C4-2B (cell line): Measurements from ENCODE around the gene SPACA4.

Source experiments
- H3K27ac ChIP-seq: fragments of 450-650 bp; 2 replicates; pipeline ENCODE4 v1.5.1; 2017
- ZFX ChIP-seq: fragments of 450-650 bp; IDR thresholded peaks from 2 replicates; pipeline ENCODE4 v1.6.1; 2017
- TF ChIP-seq, protein P1 (sequence below): fragments of 450-650 bp; conservative IDR thresholded peaks from 2 replicates; pipeline ENCODE4 v1.5.1; 2017; ENCODE audit warnings: mild to moderate bottlenecking

Gene SPACA4

DNA sequence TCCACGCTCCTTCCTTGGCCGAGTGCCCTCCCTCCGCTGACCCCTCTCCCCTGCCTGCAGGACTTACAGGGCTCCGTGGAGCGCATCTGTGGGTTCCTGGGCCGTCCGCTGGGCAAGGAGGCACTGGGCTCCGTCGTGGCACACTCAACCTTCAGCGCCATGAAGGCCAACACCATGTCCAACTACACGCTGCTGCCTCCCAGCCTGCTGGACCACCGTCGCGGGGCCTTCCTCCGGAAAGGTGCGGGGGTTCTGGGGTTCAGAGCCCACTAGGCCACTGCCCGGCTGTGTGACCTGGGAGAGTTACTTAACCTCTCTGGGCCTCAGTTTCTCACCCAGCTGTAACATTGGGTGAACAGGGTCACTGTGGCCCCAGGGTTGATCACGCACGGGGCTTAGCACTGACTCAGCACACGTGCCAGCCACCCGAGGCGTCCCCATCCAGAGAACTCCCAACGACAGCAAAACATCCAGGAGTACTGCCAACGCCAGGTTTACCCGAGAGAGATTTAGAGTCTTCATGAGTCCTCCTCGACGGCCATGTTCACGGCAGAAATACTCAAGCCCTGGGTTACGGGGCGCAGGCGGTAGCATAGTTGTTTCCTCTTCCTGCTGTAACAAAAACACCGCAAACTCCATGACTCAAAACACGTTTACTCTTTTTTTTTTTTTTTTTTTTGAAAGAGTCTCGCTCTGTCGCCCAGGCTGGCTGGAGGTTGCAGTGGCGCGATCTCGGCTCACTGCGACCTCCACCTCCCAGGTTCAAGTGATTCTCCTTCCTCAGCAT, 9.7 kb upstream of the SPACA4 start:
- TF ChIP-seq ZFX: no peak
- TF ChIP-seq, protein P1, sequence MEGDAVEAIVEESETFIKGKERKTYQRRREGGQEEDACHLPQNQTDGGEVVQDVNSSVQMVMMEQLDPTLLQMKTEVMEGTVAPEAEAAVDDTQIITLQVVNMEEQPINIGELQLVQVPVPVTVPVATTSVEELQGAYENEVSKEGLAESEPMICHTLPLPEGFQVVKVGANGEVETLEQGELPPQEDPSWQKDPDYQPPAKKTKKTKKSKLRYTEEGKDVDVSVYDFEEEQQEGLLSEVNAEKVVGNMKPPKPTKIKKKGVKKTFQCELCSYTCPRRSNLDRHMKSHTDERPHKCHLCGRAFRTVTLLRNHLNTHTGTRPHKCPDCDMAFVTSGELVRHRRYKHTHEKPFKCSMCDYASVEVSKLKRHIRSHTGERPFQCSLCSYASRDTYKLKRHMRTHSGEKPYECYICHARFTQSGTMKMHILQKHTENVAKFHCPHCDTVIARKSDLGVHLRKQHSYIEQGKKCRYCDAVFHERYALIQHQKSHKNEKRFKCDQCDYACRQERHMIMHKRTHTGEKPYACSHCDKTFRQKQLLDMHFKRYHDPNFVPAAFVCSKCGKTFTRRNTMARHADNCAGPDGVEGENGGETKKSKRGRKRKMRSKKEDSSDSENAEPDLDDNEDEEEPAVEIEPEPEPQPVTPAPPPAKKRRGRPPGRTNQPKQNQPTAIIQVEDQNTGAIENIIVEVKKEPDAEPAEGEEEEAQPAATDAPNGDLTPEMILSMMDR: no peak
- no peak overlapping the region for H3K27ac ChIP-seq

DNA sequence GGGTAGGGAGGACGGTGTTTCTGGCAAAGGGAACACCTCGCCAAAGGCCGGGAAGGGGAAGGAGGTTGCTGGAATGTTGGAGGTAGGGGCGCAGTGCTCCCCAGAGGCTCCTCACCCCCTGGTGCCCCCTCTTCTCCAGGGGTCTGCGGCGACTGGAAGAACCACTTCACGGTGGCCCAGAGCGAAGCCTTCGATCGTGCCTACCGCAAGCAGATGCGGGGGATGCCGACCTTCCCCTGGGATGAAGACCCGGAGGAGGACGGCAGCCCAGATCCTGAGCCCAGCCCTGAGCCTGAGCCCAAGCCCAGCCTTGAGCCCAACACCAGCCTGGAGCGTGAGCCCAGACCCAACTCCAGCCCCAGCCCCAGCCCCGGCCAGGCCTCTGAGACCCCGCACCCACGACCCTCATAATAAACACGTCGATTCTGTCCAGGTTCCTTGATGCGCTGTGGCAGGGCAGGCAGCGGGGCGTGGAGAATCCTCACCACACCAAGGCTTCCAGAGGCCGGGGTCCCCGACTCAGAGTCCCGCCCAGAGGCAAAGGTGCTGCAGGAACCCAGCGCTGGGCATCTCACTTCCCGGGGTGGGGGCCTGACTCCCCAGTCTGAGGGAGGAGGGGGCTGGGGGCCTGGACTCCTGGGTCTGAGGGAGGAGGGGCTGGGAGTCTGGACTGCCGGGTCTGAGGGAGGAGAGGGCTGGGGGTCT, 7.4 kb upstream of the SPACA4 start:
- TF ChIP-seq, protein P1: no peak
- TF ChIP-seq ZFX: no peak

DNA sequence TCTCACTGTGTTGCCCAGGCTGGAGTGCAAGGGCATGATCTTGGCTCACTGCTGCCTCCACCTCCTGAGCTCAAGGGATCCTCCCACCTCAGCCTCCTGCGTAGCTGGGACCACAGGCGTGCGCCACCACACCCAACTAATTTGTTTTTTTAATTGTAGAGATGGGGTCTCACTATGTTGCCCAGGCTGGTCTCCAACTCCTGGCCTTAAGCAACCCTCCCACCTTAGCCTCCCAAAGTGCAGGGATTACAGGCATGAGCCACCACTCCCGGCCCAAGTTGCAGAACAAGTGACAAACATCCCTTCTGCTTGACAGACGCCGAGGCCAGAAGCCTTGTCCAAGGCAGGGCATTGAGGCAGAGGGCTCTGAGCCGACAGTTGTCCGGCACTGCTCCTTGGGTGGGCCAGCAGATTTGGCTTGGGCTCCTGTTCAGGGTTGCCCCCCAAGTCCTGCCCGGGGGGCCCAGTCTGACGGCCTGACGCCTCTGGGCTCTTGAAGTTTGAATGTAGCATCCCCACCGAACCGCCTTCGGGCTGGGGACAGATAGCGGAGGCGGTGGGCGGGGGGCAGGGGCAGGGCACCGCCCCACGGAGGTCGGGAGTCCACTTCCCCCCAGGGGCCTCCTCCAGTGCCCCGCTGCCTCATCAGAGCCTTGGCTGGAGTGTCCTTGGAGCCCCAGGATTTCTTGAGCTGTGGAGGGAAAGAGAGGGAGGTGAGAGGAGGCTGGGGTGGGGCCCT, 5.7 kb upstream of the SPACA4 start:
- TF ChIP-seq ZFX: no peak
- TF ChIP-seq, protein P1: no peak
- no peak overlapping the region for H3K27ac ChIP-seq

More for the DNA sequence above, 7.4 kb upstream of the SPACA4 start:
- H3K27ac ChIP-seq: no peak overlapping the region

DNA sequence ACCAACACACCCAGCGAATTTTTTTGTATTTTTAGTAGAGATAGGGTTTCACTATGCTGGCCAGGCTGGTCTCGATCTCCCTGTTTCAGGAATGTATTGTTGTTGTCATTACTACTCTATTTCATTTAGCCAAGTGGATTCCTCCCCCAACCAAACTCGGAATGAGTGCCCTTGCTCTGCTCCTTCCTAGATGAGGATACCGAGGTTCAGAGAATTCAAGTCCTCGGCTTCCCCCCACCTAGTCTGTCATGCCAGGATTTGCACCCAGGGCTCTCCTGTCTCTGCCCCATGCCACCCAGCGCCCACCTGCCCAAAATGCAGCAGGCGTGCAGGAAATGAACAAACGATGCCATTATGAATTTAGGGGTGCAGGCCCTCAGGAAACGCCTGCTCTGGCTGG, 3.5 kb upstream of the SPACA4 start:
- TF ChIP-seq, protein P1: no peak
- no peak for TF ChIP-seq ZFX
- no peak overlapping the region for H3K27ac ChIP-seq

DNA sequence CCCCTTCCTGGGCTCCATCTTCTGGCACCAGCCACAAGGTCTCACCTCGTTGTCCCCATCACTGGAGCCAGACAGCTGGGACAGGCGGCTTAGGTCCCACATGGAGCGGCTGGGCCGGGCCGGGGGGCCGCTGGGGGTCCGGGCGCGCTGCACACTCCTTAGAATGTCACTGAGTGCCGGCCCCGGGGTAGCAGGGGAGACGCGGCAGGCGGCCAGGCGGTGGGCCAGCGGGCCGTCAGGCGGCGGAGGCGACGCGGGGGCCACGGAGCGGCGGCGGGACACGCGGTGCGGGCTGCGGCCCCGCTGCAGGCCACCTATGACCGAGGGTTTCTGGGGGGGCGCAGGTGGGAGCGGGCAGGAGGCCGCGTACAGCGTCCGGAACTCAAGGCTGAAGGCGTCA, 3.1 kb upstream of the SPACA4 start:
- H3K27ac ChIP-seq: no peak overlapping the region
- TF ChIP-seq ZFX: no peak
- TF ChIP-seq, protein P1: no peak

DNA sequence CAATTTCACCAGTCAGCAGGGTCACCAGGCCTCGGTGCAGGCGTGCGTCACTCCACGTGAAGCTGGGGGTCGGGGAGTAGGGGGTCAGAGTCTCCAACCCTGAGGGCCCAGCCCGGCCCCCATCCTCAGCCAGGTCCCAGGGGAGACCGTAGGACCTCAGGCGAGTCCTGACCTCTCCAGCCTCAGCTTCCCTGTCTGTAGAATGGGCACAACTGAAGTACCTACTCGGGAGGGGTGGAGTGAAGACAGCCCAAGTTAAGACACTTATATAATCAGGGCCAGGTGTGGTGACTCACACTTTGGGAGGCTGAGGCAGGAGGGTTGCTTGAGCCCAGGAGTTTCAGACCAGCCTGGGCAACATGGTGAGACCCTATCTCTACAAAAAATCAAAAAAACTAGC, 2.7 kb upstream of the SPACA4 start:
- TF ChIP-seq, protein P1: no peak
- TF ChIP-seq ZFX: no peak
- H3K27ac ChIP-seq: no peak overlapping the region

DNA sequence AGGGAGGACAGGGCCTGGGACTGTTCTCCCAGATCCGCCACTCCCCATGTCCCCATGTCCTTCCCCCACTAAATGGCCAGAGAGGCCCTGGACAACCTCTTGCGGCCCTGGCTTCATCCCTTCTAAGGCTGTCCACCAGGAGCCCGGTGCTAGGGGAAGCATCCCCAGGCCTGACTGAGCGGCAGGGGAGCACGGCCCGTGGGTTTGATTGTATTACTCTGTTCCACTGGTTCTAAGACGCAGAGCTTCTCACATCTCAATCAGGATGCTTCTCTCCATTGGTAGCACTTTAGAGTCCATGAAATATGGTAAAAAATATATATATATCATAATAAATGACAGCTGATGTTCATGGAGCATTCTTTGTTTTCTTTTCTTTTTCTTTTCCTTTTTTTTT, 815 bp downstream of the SPACA4 start:
- TF ChIP-seq ZFX: no peak
- TF ChIP-seq, protein P1: no peak
- no peak overlapping the region for H3K27ac ChIP-seq
